Motor neuron (in vitro differentiated cells): Measurements from ENCODE around the gene MRAP2. TPM values are rescaled to one million over a fixed set of nuclear protein-coding genes. Genes with fewer than 3 reads are reported as not detected.

Source experiments
- ATAC-seq, 8 experiments: fragments of 200-7000 bp; cut with Tn5 transposase; replicated peaks in 6 of 8; 2 replicates each; pipeline ENCODE4 v1.8.0; 2021; ENCODE audit warnings: mild to moderate bottlenecking in 8 of 8, moderate library complexity in 8 of 8
- H3K27ac ChIP-seq, 2 donors: fragments of 250-450 bp; sonication (Bioruptor Pico); 2 replicates each; pipeline ENCODE4 v1.9.0; 2021; ENCODE audit warnings: antibody characterized with exemption in 2 of 2, mild to moderate bottlenecking in 2 of 2, moderate library complexity in 1 of 2
- H3K4me1 ChIP-seq, 2 donors: fragments of 250-450 bp; sonication (Bioruptor Pico); replicated peaks in 1 of 2; 2 replicates each; pipeline ENCODE4 v1.6.1; 2021; ENCODE audit warnings: antibody characterized with exemption in 2 of 2, mild to moderate bottlenecking in 2 of 2, moderate library complexity in 1 of 2
- H3K4me3 ChIP-seq, 5 donors: fragments of 250-450 bp; sonication (Bioruptor Pico); 2 replicates each; pipeline ENCODE4 v1.9.0; 2021; ENCODE audit warnings: antibody characterized with exemption in 5 of 5, mild to moderate bottlenecking in 5 of 5, moderate library complexity in 4 of 5
- WGBS, 10 experiments: fragments of 450-650 bp; shearing (Covaris generic); methylation state at CpG; one replicate each; pipeline ENCODE4 v1.0.0; 2022; 5-methylcytosine and 5-hydroxymethylcytosine counted together
- in situ Hi-C, 9 experiments: fragments of 400-800 bp; cut with MboI; loops; one replicate each; pipeline ENCODE4 v1.15.0; 2021; ENCODE audit warnings: low sequenced_read_pairs in 9 of 9, low pct_unique_long_range_greater_than_20kb in 2 of 9; ENCODE audit not compliant: unreplicated experiment in 9 of 9
- total RNA-seq, 8 experiments: library from RNA; unstranded; fragments of 300-600 nt; gene quantifications; 2 replicates each; pipeline versions ENCODE4 v1.2.3 to v1.2.4, GENCODE V29; 2022

Gene MRAP2
- total RNA-seq, 8 experiments from 2014 or later: 0.63 to 10.8 (median 1.8) TPM; not detected in 1

DNA sequence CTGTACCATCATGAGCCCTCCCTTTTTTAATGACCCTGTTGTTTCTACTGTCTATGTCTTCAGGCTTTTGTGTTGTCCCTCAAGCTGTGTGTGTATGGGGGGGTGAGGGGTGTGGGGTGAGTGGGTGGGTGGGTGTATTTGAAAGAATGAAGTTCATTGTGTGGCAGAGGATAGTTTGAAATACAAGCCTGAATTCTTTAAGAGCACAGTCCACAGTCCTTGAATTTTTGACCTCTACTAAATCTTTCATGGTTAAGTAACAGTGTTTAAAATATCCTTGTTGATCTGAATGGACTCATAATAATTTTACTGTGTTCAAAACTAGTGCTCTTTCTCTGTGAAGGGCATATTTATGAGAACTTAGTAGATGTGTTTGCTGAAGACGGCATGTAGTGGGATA is 10.0 kb downstream of the MRAP2 start:
- Histone ChIP-seq H3K27ac (no peak overlapping the region), H3K4me3 (no peak overlapping the region), H3K4me1 (peaks cover 6 to 12% of the 10 kb centered on the region in 2 donors)
- WGBS, 10 experiments: 40 to 100% (median 79%) methylated on average over 1 of the region's 1 CpG; no CpG with 5 or more reads in 6 of the 10 experiments
- ATAC-seq: no peak
- in situ Hi-C loops: no loop called here

GRCh38 chr6:84046755-84047154 is 13.2 kb downstream of the MRAP2 start:
- no peak overlapping the region for H3K4me3 ChIP-seq
- in situ Hi-C loops: no loop called here
- peaks cover 7 to 19% of the 10 kb centered on the region in 2 donors for H3K4me1 ChIP-seq
- H3K27ac ChIP-seq: no peak overlapping the region
- 0 to 67% (median 40%) methylated on average over 1 of the region's 1 CpG; no CpG with 5 or more reads in 7 of the 10 experiments for WGBS, 10 experiments
- no peak for ATAC-seq

DNA sequence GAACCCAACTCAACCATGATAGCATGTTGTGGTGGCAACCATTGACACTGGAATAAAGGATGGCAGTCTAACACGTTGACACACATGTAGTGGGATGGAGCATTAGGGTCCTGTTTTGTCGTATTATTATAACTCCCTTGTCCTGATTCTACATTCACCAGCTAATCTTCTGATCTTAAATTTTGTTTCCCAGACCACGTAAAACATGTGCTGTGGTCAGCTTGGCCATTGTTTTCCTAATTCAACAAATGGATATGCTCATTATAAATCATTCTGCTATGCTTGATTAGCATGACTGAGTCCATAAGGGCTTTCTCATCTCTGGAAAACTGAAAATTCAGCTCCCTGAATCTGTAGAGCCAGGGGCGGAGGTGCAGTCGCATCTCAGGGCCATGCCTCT is 15.0 kb downstream of the MRAP2 start:
- 0 to 100% (median 80%) methylated on average over 1 to 5 of the region's 5 CpGs; no CpG with 5 or more reads in 3 of the 10 experiments for WGBS, 10 experiments
- peak in 1 of 8 experiments; percentile 16 for ATAC-seq
- in situ Hi-C loops: no loop called here
- H3K4me1 ChIP-seq: peaks cover 17 to 32% of the 10 kb centered on the region in 2 donors
- no peak overlapping the region for H3K4me3 ChIP-seq
- H3K27ac ChIP-seq: no peak overlapping the region

- no peak overlapping the region for H3K4me3 ChIP-seq
- WGBS, 10 experiments: 60 to 100% (median 94%) methylated on average over 1 to 5 of the region's 5 CpGs; no CpG with 5 or more reads in 1 of the 10 experiments
- no peak overlapping the region for H3K27ac ChIP-seq
- in situ Hi-C loops: no loop called here
- peaks cover 16 to 30% of the 10 kb centered on the region in 2 donors for H3K4me1 ChIP-seq
- ATAC-seq: no peak
Measured at GRCh38 chr6:84050408-84050807, 16.8 kb downstream of the MRAP2 start.

DNA sequence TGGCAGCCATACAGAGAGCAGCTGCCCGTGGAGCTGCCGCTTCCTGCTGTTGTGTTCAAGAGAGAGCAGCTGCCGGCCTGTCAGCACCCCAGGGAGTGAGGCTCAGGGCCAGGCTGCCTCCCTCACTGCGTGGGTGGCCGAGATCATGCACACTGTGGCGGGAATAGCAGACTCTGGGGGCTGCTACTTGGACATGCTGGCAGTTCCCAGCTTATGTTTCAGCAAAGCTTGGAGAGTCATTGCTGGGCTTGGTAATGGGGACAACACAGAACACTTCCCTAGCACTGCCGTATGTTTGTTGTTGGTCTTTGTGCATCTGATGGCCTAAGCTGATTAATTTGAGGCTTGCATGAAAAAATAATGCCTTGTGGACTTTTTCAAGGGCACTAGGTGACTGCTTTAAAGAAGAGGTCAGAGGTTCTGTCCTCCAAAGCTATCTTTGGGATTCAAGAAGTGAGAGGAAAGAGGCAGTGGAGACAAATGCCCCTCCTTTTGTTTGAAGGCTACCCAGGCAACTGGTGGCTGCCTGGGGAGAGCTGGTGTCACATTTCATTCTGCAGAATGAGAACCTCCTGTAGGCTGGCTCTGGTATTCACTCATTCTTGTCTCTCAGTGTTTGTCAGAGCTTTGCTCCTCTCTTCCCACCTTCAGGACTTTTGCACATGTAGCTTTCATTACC is 18.8 kb downstream of the MRAP2 start:
- peak; percentile 88 to 98 (median 96) for ATAC-seq
- H3K27ac ChIP-seq: peak overlapping the region; percentile 5 to 68

DNA sequence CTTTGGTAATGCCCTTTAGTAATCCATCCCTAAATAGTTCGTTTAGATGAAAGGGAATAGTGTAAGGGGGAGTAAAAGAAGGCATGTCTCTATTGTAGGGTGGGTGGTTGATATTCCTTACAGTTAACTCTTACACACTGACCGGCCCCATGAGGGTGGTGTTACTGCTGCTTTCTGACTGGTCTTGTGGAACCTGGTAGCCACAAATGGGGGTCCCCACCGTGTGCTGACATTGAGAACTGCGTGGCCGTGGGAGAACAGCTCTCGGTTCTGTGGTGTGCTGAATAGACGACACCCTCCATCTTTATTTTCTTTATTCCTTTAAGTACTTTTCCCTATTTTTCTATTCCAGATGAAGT is 19.3 kb downstream of the MRAP2 start:
- no peak overlapping the region for H3K4me3 ChIP-seq
- peak overlapping the region in 1 of 2 donors; percentile 68 for H3K27ac ChIP-seq
- peaks cover 12 to 20% of the 10 kb centered on the region in 2 donors for H3K4me1 ChIP-seq
- 0 to 80% (median 36%) methylated on average over 1 to 7 of the region's 7 CpGs; no CpG with 5 or more reads in 2 of the 10 experiments for WGBS, 10 experiments
- in situ Hi-C loops: no loop called here
- peak in 6 of 8 experiments; percentile 2 to 14 (median 11) for ATAC-seq

More for the DNA sequence above, 18.8 kb downstream of the MRAP2 start:
- peak overlapping the region in 2 of 5 donors; percentile 1 to 3 for H3K4me3 ChIP-seq
- H3K4me1 ChIP-seq: peaks cover 12 to 20% of the 10 kb centered on the region in 2 donors
- 0 to 20% (median 5%) methylated on average over 1 to 5 of the region's 7 CpGs; no CpG with 5 or more reads in 1 of the 10 experiments for WGBS, 10 experiments
- in situ Hi-C loops: no loop called here

DNA sequence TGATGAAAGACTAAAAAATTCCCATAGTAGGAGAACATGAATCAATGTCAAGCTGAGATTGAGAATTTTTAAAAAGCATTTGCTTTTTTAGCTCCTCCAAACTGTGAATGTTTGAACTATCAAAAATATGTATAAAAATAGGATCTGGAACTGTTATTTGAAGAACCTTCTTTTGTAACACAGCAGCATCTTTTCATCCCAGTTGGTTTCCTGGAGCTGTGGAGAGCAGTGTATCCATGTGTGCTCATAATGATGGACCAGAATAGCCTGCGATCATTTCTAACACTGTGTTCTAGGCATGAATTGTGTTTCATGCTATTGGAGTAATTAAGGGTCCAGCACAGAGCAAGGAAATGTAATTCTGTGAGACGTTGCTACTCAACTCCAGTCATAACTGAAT is 22.1 kb downstream of the MRAP2 start:
- Histone ChIP-seq H3K4me3 (no peak overlapping the region), H3K27ac (no peak overlapping the region), H3K4me1 (peaks cover 12 to 17% of the 10 kb centered on the region in 2 donors)
- WGBS, 10 experiments: 42 to 83% (median 78%) methylated on average over 1 to 2 of the region's 2 CpGs; no CpG with 5 or more reads in 5 of the 10 experiments
- in situ Hi-C loops: no loop called here
- ATAC-seq: no peak

- ATAC-seq: no peak
- WGBS, 10 experiments: 47 to 100% (median 93%) methylated on average over 1 to 4 of the region's 4 CpGs; no CpG with 5 or more reads in 1 of the 10 experiments
- Histone ChIP-seq H3K27ac (no peak overlapping the region), H3K4me3 (no peak overlapping the region), H3K4me1 (peaks cover 0 to 1% of the 10 kb centered on the region in 2 donors)
- in situ Hi-C loops: no loop called here
Measured at GRCh38 chr6:84057908-84058307, 24.3 kb downstream of the MRAP2 start.

GRCh38 chr6:84059082-84059481 is 25.5 kb downstream of the MRAP2 start:
- Histone ChIP-seq H3K4me3 (no peak overlapping the region), H3K27ac (no peak overlapping the region), H3K4me1 (no peaks in the 10 kb centered on the region)
- in situ Hi-C loops: no loop called here
- 57 to 95% (median 88%) methylated on average over 2 of the region's 2 CpGs; no CpG with 5 or more reads in 3 of the 10 experiments for WGBS, 10 experiments
- no peak for ATAC-seq

GRCh38 chr6:84061174-84061573 is 27.6 kb downstream of the MRAP2 start:
- in situ Hi-C loops: no loop called here
- Histone ChIP-seq H3K27ac (no peak overlapping the region), H3K4me3 (no peak overlapping the region), H3K4me1 (peaks cover 0 to 4% of the 10 kb centered on the region in 2 donors)
- no peak for ATAC-seq

GRCh38 chr6:84061613-84062398 is 28.2 kb downstream of the MRAP2 start:
- WGBS, 10 experiments: 5 to 100% (median 72%) methylated on average over 1 to 3 of the region's 3 CpGs
- Histone ChIP-seq H3K4me1 (peaks cover 0 to 4% of the 10 kb centered on the region in 2 donors), H3K4me3 (no peak overlapping the region), H3K27ac (no peak overlapping the region)
- in situ Hi-C loops: no loop called here
- no peak for ATAC-seq

GRCh38 chr6:84062519-84063154 is 29.1 kb downstream of the MRAP2 start:
- no peak overlapping the region for H3K27ac ChIP-seq
- H3K4me3 ChIP-seq: no peak overlapping the region
- in situ Hi-C loops: no loop called here
- 42 to 100% (median 94%) methylated on average over 1 to 6 of the region's 6 CpGs; no CpG with 5 or more reads in 1 of the 10 experiments for WGBS, 10 experiments
- H3K4me1 ChIP-seq: peaks cover 0 to 4% of the 10 kb centered on the region in 2 donors
- no peak for ATAC-seq
